ENCODE measurements around the gene PAXX. TPM values are rescaled to one million over a fixed set of nuclear protein-coding genes. Genes with fewer than 3 reads are reported as not detected.

Gene PAXX
- total RNA-seq, 1 experiment from 2014 or later, result 113 TPM

DNA sequence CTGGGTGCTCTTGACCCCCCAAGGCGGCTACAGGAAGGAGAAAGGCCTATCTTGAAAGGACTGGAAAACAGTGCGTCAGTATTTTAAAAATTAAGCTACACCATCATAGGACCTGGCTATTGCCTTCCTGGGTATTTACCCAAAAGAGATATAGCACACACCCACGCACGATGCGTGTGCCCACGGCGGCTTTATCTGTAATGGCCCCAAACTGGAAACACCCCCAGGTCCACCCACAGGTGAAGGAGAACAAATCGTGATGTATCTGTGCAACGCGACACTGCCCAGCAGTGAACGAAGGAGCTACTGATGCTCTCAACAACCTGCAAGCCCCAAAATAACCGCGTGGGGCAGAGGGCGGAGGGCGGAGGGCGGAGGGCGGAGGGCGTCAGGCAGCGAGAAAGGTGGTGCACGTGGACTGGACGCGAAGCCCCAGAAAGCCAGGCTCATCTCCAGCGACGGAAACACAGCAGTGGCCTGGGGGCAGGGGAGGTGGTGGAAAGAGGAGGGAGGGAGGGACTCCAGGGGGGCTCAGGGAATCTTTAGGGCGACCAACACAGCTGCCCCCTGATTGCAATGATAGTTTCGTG lies 27.3 kb upstream of the PAXX start:
- H3K4me3 ChIP-seq (ENCODE audit: low read length), result no peak overlapping the region
- no peak overlapping the region for H3K9ac ChIP-seq (ENCODE audit: low read length)
- intact Hi-C loops (cut with micrococcal nuclease), result no loop called here
- ChIA-PET POLR2A (ENCODE audit: unreplicated experiment) (no interaction called here), CTCF (interaction anchor here (0.5 to 0.7 kb wide), 2 partner anchors 10 to 17 kb away, joined by 3 to 7 read pairs; no protein-coding TSS in a partner anchor)
- H3K36me3 ChIP-seq (ENCODE audit: low read depth, low read length), result no peaks in the 10 kb centered on the region
- H3K27me3 ChIP-seq (ENCODE audit: low read length), result no peaks in the 10 kb centered on the region
- no peak overlapping the region for H3K27ac ChIP-seq (ENCODE audit: low read length)
- DNase-seq (no peak), ATAC-seq (no peak)
- no peaks in the 10 kb centered on the region for H3F3A ChIP-seq (ENCODE audit: low read length, unreplicated experiment)
- peaks cover 8% of the 10 kb centered on the region for H3K4me1 ChIP-seq (ENCODE audit: insufficient read depth, low read length)
- H3K9me2 ChIP-seq (replicated peaks; ENCODE audit: low read length), result no peaks in the 10 kb centered on the region
- peak overlapping the region; percentile 54; the same call in 1 of the 2 replicates for H3K4me2 ChIP-seq (ENCODE audit: low read length)
- H3K9me3 ChIP-seq (ENCODE audit: low read length), result no peaks in the 10 kb centered on the region
- no peaks in the 10 kb centered on the region for H3K79me2 ChIP-seq (ENCODE audit: low read length)
- H4K20me1 ChIP-seq (ENCODE audit: low read length), result no peaks in the 10 kb centered on the region
- TF ChIP-seq EZH2phosphoT487 (IDR thresholded peaks at IDR 0.05; ENCODE audit: borderline replicate concordance, low read length) (no peak), EZH2 (IDR thresholded peaks at IDR 0.05; ENCODE audit: low read length, unreplicated experiment) (no peak)
- TF ChIP-seq, protein P1, sequence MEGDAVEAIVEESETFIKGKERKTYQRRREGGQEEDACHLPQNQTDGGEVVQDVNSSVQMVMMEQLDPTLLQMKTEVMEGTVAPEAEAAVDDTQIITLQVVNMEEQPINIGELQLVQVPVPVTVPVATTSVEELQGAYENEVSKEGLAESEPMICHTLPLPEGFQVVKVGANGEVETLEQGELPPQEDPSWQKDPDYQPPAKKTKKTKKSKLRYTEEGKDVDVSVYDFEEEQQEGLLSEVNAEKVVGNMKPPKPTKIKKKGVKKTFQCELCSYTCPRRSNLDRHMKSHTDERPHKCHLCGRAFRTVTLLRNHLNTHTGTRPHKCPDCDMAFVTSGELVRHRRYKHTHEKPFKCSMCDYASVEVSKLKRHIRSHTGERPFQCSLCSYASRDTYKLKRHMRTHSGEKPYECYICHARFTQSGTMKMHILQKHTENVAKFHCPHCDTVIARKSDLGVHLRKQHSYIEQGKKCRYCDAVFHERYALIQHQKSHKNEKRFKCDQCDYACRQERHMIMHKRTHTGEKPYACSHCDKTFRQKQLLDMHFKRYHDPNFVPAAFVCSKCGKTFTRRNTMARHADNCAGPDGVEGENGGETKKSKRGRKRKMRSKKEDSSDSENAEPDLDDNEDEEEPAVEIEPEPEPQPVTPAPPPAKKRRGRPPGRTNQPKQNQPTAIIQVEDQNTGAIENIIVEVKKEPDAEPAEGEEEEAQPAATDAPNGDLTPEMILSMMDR (conservative IDR thresholded peaks at IDR 0.05; ENCODE audit: low read depth, low read length), result no peak
- no TSS peak for BruUV-seq (replicated peaks)
- peak overlapping the region; percentile 55; the same call in 1 of the 2 replicates for H2AFZ ChIP-seq (ENCODE audit: low read length)

DNA sequence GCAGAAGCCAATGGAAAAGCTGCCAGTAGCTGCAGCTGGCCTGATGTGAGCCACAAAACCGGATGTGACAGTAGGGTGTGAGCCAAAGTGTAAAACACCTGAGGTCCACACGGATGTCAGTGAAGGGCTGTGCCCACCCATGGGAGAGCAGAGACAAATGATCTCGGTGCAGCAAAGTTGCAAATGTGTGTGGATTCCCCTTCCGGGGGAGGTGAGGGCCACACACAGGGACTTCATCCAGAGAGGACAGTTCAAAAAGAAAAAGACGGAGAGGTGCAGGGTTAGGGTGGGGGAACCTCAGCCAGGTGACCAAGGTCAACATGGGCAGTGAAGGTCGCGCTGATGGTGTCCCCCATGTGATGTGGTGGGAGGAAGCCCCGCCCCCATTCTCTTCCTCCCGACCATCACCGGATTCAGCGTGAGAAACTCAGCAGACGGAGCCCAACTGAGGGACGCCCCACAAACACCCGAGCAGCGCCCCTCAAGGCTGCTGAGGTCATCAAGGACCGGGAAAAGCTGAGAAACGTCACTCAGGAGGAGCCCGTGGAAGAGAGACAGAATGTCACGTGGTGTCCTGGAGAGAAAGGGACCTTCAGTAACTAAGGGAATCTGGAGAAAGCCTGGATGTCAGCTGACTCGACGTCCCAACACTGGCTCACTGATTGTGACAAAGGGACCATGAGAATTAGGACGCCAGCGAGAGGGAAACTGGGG lies 26.3 kb upstream of the PAXX start:
- intact Hi-C loops (cut with micrococcal nuclease), result no loop called here

More for the DNA sequence above, 26.3 kb upstream of the PAXX start:
- no TSS peak for BruUV-seq (replicated peaks)
- no peaks in the 10 kb centered on the region for H3K36me3 ChIP-seq (ENCODE audit: low read depth, low read length)
- H3K27me3 ChIP-seq (ENCODE audit: low read length), result no peaks in the 10 kb centered on the region
- ChIA-PET CTCF (no interaction called here), POLR2A (ENCODE audit: unreplicated experiment) (no interaction called here)
- H3K4me1 ChIP-seq (ENCODE audit: insufficient read depth, low read length), result peaks cover 8% of the 10 kb centered on the region
- DNase-seq, result no peak
- TF ChIP-seq EZH2 (IDR thresholded peaks at IDR 0.05; ENCODE audit: low read length, unreplicated experiment), result no peak
- no peak for TF ChIP-seq EZH2phosphoT487 (IDR thresholded peaks at IDR 0.05; ENCODE audit: borderline replicate concordance, low read length)
- TF ChIP-seq, protein P1 (conservative IDR thresholded peaks at IDR 0.05; ENCODE audit: low read depth, low read length), result no peak
- H2AFZ ChIP-seq (ENCODE audit: low read length), result no peak overlapping the region
- no peaks in the 10 kb centered on the region for H3K9me2 ChIP-seq (replicated peaks; ENCODE audit: low read length)
- H3K9me3 ChIP-seq (ENCODE audit: low read length), result no peaks in the 10 kb centered on the region
- H3F3A ChIP-seq (ENCODE audit: low read length, unreplicated experiment), result no peaks in the 10 kb centered on the region
- no peaks in the 10 kb centered on the region for H3K79me2 ChIP-seq (ENCODE audit: low read length)
- H3K27ac ChIP-seq (ENCODE audit: low read length), result no peak overlapping the region
- no peak overlapping the region for H3K9ac ChIP-seq (ENCODE audit: low read length)
- no peak for ATAC-seq
- H4K20me1 ChIP-seq (ENCODE audit: low read length), result no peaks in the 10 kb centered on the region
- H3K4me2 ChIP-seq (ENCODE audit: low read length), result no peak overlapping the region
- H3K4me3 ChIP-seq (ENCODE audit: low read length), result no peak overlapping the region
